HepG2 (cell line): ENCODE data around the gene RHAG. TPM values are rescaled to one million over a fixed set of nuclear protein-coding genes. Genes with fewer than 3 reads are reported as not detected.
"Not testable (repeated sequence)": the region's sequence is repeated elsewhere in the genome, so short reads cannot be mapped to it uniquely, and the experiment has no call there.

Experiments
- ATAC-seq: fragments of 200-7000 bp; cut with Tn5 transposase; 3 replicates; pipeline ENCODE4 v1.9.1; 2020; ENCODE audit warnings: mild to moderate bottlenecking, moderate library complexity
- BruUV-seq: library from RNA; stranded (reverse); fragments of 400-500 nt; replicated peaks from 2 replicates; lab custom pipeline; 2021; lab: Mats Ljungman, UMichigan
- CTCF ChIA-PET: fragments of 300-600 bp; formaldehyde crosslinking; extraction: SDS; loops from one replicate; lab custom pipeline; 2021; ENCODE audit warnings: low total read pairs, inconsistent platforms, low intra/inter-chr PET ratio; lab: Yijun Ruan, JAX
- POLR2A ChIA-PET: fragments of 350-600 bp; sonication (Branson Sonifier 250); formaldehyde crosslinking; loops from one replicate; lab custom pipeline; 2020; ENCODE audit warnings: antibody characterized with exemption, inconsistent platforms; lab: Yijun Ruan, JAX
- DNase-seq: peaks from one replicate; pipeline ENCODE4 v3.0.0-alpha.2; 2015; ENCODE audit warnings: low spot score
- FAIRE-seq: peaks from 3 replicates; lab custom pipeline; 2011; peaks lifted over from hg19 to GRCh38; lab: Jason Lieb, UNC
- H2AFZ ChIP-seq: one replicate; pipeline ENCODE4 v1.6.1; 2011; ENCODE audit warnings: low read length, inconsistent platforms
- H3K27ac ChIP-seq: fragments of 300-600 bp; 3 replicates; pipeline ENCODE4 v1.8.0; 2011; ENCODE audit warnings: mixed run types, mild to moderate bottlenecking, mixed read lengths, low read length, inconsistent platforms; ENCODE audit not compliant: insufficient read depth; ENCODE audit errors: extremely low read length
- H3K27me3 ChIP-seq, 2 experiments: fragments of 200-600 bp in 1 of 2; 2 replicates in 1 of 2; 3 replicates in 1 of 2; pipeline versions ENCODE4 v1.6.0 to v1.8.0; 2011; ENCODE audit warnings: low read length in 2 of 2, mild to moderate bottlenecking in 2 of 2, moderate library complexity in 2 of 2, inconsistent platforms in 1 of 2; ENCODE audit not compliant: insufficient read depth in 2 of 2, control insufficient read depth in 1 of 2
- H3K36me3 ChIP-seq, 2 experiments: fragments of 200-600 bp in 1 of 2; replicated peaks in 1 of 2; 2 replicates in 1 of 2; 3 replicates in 1 of 2; pipeline versions ENCODE4 v1.5.1 to v1.8.0; 2011; ENCODE audit warnings: low read length in 2 of 2, inconsistent platforms in 1 of 2; ENCODE audit not compliant: insufficient read depth in 2 of 2, control insufficient read depth in 1 of 2
- H3K4me1 ChIP-seq: 2 replicates; pipeline ENCODE4 v1.5.1; 2012; ENCODE audit warnings: low read length, inconsistent platforms; ENCODE audit not compliant: insufficient read depth
- H3K4me2 ChIP-seq: 2 replicates; pipeline ENCODE4 v1.6.0; 2011; ENCODE audit warnings: low read depth, low read length, inconsistent platforms
- H3K4me3 ChIP-seq, 3 experiments: fragments of 200-600 bp in 1 of 3; sonication (generic), shearing (Covaris generic) in 1 of 3; replicated peaks in 1 of 3; 2 replicates each; pipeline ENCODE4 v1.5.1; 2011 to 2016; ENCODE audit warnings: low read length in 3 of 3, inconsistent platforms in 2 of 3, low read depth in 2 of 3, mild to moderate bottlenecking in 2 of 3, control low read depth in 1 of 3, mixed read lengths in 1 of 3; ENCODE audit not compliant: insufficient read depth in 1 of 3
- H3K79me2 ChIP-seq: one replicate; pipeline ENCODE4 v1.6.1; 2011; ENCODE audit warnings: low read length, inconsistent platforms; ENCODE audit not compliant: insufficient read depth
- H3K9ac ChIP-seq: 2 replicates; pipeline ENCODE4 v1.6.0; 2011; ENCODE audit warnings: mild to moderate bottlenecking, low read depth, low read length, inconsistent platforms; ENCODE audit not compliant: insufficient read depth
- H3K9me3 ChIP-seq: 2 replicates; pipeline ENCODE4 v1.5.1; 2012; ENCODE audit warnings: mild to moderate bottlenecking, low read length
- H4K20me1 ChIP-seq: 2 replicates; pipeline ENCODE4 v1.6.0; 2011; ENCODE audit warnings: inconsistent platforms, mild to moderate bottlenecking, low read length, moderate library complexity; ENCODE audit not compliant: insufficient read depth
- CEBPB ChIP-seq: IDR thresholded peaks from 2 replicates; pipeline ENCODE4 v1.6.1; 2011; ENCODE audit warnings: low read depth, low read length, improper control_type of control experiment, borderline replicate concordance
- KAT8 ChIP-seq: IDR thresholded peaks from 2 replicates; pipeline ENCODE4 v1.6.1; 2016; ENCODE audit warnings: missing genetic modification reagents, missing compliant biosample characterization
- PITX1 ChIP-seq: sonication (generic); formaldehyde crosslinking; IDR thresholded peaks from 2 replicates; pipeline ENCODE4 v1.5.1; 2020; ENCODE audit warnings: mild to moderate bottlenecking, missing genetic modification reagents
- XBP1 ChIP-seq: sonication (generic); formaldehyde crosslinking; IDR thresholded peaks from 2 replicates; pipeline ENCODE4 v1.5.0; 2020; ENCODE audit warnings: missing genetic modification reagents
- ZC3H4 ChIP-seq: sonication (generic); formaldehyde crosslinking; IDR thresholded peaks from 2 replicates; pipeline ENCODE4 v1.4.0; 2020; ENCODE audit warnings: missing genetic modification reagents, borderline replicate concordance
- WGBS: methylation state at CpG from one replicate; pipeline ENCODE4 v1.1.6; 2017; ENCODE audit warnings: low lambda C conversion rate; 5-methylcytosine and 5-hydroxymethylcytosine counted together
- in situ Hi-C: cut with HindIII; loops from 2 replicates; pipeline ENCODE4 v1.10.0; 2017; ENCODE audit warnings: low pct_unique_long_range_greater_than_20kb; ENCODE audit not compliant: extremely low pct_ligation_motif_present
- intact Hi-C: fragments of 100-400 bp; cut with micrococcal nuclease; formaldehyde crosslinking; loops from one replicate; pipeline ENCODE4 v1.10.0; 2022; ENCODE audit not compliant: unreplicated experiment
- polyA plus RNA-seq, 8 experiments: library from polyadenylated mRNA; depleted of rRNA in 3 of 8; stranded (reverse) in 7 of 8; unstranded in 1 of 8; fragments of >200 nt; fragmentation: Illumina TruSeq in 4 of 8; extraction: Trizol in 4 of 8; gene quantifications; 2 replicates each; pipeline versions ENCODE4 v1.2.1 to v1.2.3, GENCODE V29; 2011 to 2016; ENCODE audit warnings: low read depth in 4 of 8, missing spikeins in 1 of 8, mixed read lengths in 1 of 8; ENCODE audit not compliant: insufficient read depth in 1 of 8
- total RNA-seq, 5 experiments: library from RNA; depleted of rRNA; stranded (reverse); fragments of >200 nt; fragmentation: Illumina TruSeq; extraction: Trizol; gene quantifications; 2 replicates each; pipeline ENCODE4 v1.2.3, GENCODE V29; 2016; ENCODE audit warnings: low read depth in 1 of 5

RHAG gene
- total and polyA plus RNA-seq, 2 of the 13 experiments (the other 11 are each of a cell fraction or from before 2014, with no cell fraction given) = not detected

GRCh38 chr6:49626811-49627210 lies 9.8 kb downstream of the RHAG start (continued):
- TF ChIP-seq PITX1 (CRISPR knock-in tag) (no peak), ZC3H4 (CRISPR knock-in tag) (no peak), XBP1 (no peak)

GRCh38 chr6:49618257-49618656 lies 18.4 kb downstream of the RHAG start:
- POLR2A ChIA-PET = no interaction called here
- intact Hi-C loops (no loop called here), in situ Hi-C loops (no loop called here)
- BruUV-seq = no TSS peak
- H4K20me1 ChIP-seq = no peaks in the 10 kb centered on the region
- no peak overlapping the region for H3K4me2 ChIP-seq
- no peak overlapping the region for H2AFZ ChIP-seq
- H3K4me1 ChIP-seq = no peaks in the 10 kb centered on the region
- no peak overlapping the region for H3K27ac ChIP-seq
- no peaks in the 10 kb centered on the region for H3K27me3 ChIP-seq
- FAIRE-seq (no peak), ATAC-seq (no peak), DNase-seq (no peak)
- no peaks in the 10 kb centered on the region for H3K9me3 ChIP-seq
- CTCF ChIA-PET = no interaction called here
- H3K9ac ChIP-seq = no peak overlapping the region
- H3K79me2 ChIP-seq = no peaks in the 10 kb centered on the region
- TF ChIP-seq CEBPB (peak; percentile 59), KAT8 (no peak)
- no peak overlapping the region for H3K4me3 ChIP-seq
- no peaks in the 10 kb centered on the region for H3K36me3 ChIP-seq

GRCh38 chr6:49614144-49614543 lies 22.5 kb downstream of the RHAG start:
- intact Hi-C loops, H3K79me2 ChIP-seq, H3K27me3 ChIP-seq, DNase-seq, ATAC-seq, H3K27ac ChIP-seq, H4K20me1 ChIP-seq, H3K9ac ChIP-seq, H2AFZ ChIP-seq, BruUV-seq, CTCF ChIA-PET, H3K36me3 ChIP-seq, H3K4me2 ChIP-seq, H3K9me3 ChIP-seq, POLR2A ChIA-PET, in situ Hi-C loops, FAIRE-seq, H3K4me3 ChIP-seq, H3K4me1 ChIP-seq: not testable (repeated sequence)
- WGBS = 13% methylated on average over 5 of the region's 5 CpGs
